Fibroblast of skin of right quadriceps (primary cell): ENCODE data around the gene AFTPH.

Source experiments
- DNase-seq: peaks from one replicate; pipeline ENCODE4 v3.0.0-alpha.2; 2013

The AFTPH gene

DNA sequence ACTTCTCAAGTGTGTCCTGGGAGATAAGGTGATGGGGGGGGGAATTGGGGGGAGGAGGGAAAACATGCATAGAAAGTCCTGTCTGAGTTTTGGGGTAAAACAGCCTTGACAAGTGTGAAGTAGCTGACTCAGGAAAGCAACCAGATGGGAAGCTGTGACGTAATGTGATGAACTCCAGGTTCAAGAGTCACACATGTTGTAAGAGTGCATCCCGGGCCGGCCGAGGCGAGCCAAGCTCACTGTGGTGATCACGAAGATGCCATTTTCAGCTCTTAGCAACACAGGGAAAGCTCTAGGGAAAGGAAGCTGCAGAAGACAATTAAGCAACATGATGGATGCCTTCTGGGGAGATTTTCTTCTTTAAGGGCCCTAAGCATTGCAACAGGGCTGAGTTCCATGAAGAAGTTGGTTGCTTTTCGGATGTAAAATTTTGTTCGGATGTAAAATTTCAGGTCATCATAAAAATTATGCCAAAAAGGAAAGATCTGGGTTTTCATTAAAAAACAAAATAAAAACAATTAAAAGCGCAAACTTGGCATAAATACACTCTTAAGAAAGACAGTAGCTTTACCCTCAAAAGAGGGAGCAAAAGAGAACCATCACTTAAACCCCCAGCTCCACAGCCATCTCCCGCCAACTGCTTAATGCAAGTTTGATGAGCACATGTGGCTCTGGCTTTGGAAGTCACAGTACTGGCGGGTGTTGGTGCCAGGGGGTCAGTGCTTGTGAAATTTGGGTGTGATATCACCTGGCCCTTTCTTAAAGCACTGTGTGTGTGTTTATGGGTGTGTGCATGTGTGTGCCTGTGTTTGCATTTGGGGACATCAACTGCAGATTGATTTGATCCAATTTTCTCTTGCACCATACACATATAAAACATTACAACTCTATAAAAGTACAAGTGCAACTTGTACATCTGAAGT lies 110.5 kb downstream of the AFTPH start:
- DNase-seq: peak; percentile 70

DNA sequence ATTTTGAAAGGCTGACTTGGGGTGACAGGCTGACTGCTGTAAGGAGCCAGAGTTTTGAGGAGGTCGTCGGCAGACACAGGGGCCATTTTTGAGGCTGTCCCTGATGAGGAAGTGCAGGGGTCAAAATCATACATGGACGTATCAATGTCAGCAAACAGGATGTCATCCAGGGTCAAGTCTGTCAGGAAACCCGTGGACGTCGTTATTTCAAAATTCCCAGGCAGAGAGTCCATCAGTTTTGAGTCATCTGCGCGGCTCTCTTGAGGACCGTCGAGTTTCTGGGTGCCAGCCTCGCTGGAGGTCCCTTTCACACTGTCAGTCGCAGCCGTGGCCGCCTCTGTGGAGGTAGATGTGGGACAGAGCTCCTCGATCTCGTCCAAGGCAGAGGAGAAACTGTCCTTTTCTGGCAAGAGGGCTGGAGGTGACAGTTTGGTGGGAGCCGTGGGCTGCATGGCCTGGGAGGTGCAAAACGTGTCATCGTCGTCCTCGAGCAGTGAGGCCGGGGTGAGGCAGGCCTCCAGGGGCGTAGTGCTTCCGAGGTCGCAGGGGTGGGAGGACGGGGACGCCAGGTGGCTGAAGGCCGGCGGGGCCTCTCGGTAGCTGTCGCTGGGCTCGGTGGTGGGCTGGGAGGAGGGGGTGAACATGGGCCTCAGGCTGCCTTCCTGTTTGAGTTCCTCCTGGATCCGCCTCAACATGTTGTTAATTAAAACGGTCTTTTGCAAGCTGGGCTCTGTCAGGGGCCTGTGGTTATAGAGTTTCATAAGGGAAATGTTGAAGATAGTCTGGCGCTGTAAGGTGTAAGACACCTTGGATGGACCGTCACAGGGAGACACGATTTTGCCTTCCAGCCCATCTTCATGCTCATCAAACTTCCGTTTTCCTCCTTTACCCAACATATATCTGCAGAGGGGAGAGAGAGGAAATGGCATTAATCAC lies 112.1 kb downstream of the AFTPH start:
- peak; percentile 56 for DNase-seq

- no peak for DNase-seq
Measured at GRCh38 chr2:64637000-64637635, 113.0 kb downstream of the AFTPH start.

DNA sequence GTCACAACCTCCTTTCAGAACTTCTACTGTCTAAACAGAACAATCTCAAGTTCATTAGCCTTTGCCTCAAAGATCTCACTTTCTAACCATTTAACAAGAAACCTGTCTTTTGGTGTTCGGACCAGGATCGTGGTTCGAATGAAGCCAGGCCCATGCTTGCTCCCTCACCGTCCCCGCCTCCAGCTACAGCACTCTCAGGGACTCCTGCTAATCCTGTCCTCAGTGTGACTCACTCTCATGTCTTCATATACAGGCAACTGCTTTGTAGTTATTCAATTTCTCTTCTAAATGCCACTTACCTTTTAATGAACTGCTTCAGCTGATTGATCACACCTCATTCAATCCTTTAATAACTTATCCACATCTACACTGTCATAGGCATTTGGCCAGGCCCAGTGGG lies 113.8 kb downstream of the AFTPH start:
- no peak for DNase-seq

DNA sequence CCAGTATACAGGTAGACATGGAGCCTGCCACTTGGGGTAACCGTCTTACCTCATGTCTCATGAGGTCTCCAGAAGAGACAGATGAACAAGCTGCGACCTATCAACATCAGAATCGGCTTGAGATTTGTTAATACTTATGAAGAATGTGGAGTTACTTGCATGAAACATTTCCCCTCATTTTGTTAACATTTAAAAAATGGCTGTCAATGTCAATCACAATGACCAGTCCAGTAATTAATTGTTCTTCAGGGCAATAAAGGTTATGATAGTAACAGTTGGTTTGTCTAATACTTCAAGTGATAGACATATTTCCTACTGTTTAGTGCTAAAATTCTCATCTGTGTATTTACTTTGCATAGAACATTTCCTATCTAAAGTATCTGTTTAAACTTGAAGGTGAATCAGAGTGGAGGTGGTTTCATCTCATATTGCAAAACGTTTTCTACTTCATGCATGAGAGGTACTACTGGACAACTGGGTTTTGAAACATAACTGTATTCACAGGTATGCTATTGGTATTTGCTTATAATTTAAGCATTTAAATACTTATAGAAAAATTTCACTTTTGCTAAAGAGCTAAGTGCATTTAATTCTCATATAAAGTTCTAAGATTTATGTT lies 114.5 kb downstream of the AFTPH start:
- no peak for DNase-seq

GRCh38 chr2:64639691-64640090 lies 115.6 kb downstream of the AFTPH start:
- no peak for DNase-seq

GRCh38 chr2:64640153-64641044 lies 116.3 kb downstream of the AFTPH start:
- DNase-seq: peak; percentile 45

DNA sequence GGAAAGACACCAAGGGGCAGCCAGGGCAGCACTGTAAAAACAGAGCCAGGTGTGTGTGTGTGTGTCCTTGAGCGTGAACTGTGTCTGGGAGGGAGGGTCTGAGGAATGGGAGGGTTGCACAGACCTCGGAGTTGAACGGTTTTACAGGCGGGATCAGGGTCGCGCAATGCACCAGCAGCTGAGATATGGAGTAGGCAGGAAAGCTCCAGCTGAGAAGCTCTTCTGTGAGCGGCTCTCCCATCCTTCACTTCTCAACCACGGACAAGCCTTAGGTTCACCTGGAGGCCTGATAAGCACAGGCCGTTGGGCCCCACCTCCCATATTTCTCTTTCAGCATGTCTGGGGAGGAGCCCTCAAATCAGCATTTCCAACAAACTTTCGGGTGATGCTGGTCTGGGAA lies 117.5 kb downstream of the AFTPH start:
- DNase-seq: no peak
